Activated CD4-positive, alpha-beta T cell treated with anti-CD3 and anti-CD28 coated beads for 1 hour (primary cell): ENCODE measurements around the gene PLEKHH1.

Experiments used
- DNase-seq: peaks from one replicate; pipeline ENCODE4 v3.0.0-alpha.2; 2020

The PLEKHH1 gene

GRCh38 chr14:67510836-67511235 is 22.3 kb upstream of the PLEKHH1 start:
- no peak for DNase-seq

- no peak for DNase-seq
These were observed 20.4 kb upstream of the PLEKHH1 start for GRCh38 chr14:67512463-67513310.

GRCh38 chr14:67513631-67514108 is 19.4 kb upstream of the PLEKHH1 start:
- DNase-seq, result no peak

GRCh38 chr14:67514203-67514607 is 18.9 kb upstream of the PLEKHH1 start:
- no peak for DNase-seq

- DNase-seq, result peak; percentile 18
These were observed 18.3 kb upstream of the PLEKHH1 start for GRCh38 chr14:67514650-67515385.

GRCh38 chr14:67515386-67516079 is 17.6 kb upstream of the PLEKHH1 start:
- no peak for DNase-seq

GRCh38 chr14:67516676-67517075 is 16.4 kb upstream of the PLEKHH1 start:
- no peak for DNase-seq

GRCh38 chr14:67517083-67517482 is 16.0 kb upstream of the PLEKHH1 start:
- DNase-seq, result no peak

GRCh38 chr14:67519406-67519805 is 13.7 kb upstream of the PLEKHH1 start:
- no peak for DNase-seq

- no peak for DNase-seq
These were observed 12.6 kb upstream of the PLEKHH1 start for GRCh38 chr14:67520482-67520881.

- no peak for DNase-seq
These were observed 10.8 kb upstream of the PLEKHH1 start for GRCh38 chr14:67522270-67522669.

- no peak for DNase-seq
These were observed 9.1 kb upstream of the PLEKHH1 start for GRCh38 chr14:67523764-67524633.

GRCh38 chr14:67524634-67524963 is 8.5 kb upstream of the PLEKHH1 start:
- DNase-seq, result no peak

- DNase-seq, result no peak
These were observed 7.7 kb upstream of the PLEKHH1 start for GRCh38 chr14:67525389-67525788.

- DNase-seq, result no peak
These were observed 6.9 kb upstream of the PLEKHH1 start for GRCh38 chr14:67526181-67526580.

- no peak for DNase-seq
These were observed 6.2 kb upstream of the PLEKHH1 start for GRCh38 chr14:67526676-67527459.

- DNase-seq, result no peak
These were observed 5.3 kb upstream of the PLEKHH1 start for GRCh38 chr14:67527756-67528155.

- DNase-seq, result no peak
These were observed 4.8 kb upstream of the PLEKHH1 start for GRCh38 chr14:67528276-67528675.

GRCh38 chr14:67529947-67530935 is 2.8 kb upstream of the PLEKHH1 start:
- no peak for DNase-seq

GRCh38 chr14:67532606-67532997 is 488 bp upstream of the PLEKHH1 start:
- DNase-seq, result no peak

- no peak for DNase-seq
These were observed 630 bp downstream of the PLEKHH1 start for GRCh38 chr14:67533754-67534085.
